Measurements from ENCODE around the gene PRDM15.

The PRDM15 gene

DNA sequence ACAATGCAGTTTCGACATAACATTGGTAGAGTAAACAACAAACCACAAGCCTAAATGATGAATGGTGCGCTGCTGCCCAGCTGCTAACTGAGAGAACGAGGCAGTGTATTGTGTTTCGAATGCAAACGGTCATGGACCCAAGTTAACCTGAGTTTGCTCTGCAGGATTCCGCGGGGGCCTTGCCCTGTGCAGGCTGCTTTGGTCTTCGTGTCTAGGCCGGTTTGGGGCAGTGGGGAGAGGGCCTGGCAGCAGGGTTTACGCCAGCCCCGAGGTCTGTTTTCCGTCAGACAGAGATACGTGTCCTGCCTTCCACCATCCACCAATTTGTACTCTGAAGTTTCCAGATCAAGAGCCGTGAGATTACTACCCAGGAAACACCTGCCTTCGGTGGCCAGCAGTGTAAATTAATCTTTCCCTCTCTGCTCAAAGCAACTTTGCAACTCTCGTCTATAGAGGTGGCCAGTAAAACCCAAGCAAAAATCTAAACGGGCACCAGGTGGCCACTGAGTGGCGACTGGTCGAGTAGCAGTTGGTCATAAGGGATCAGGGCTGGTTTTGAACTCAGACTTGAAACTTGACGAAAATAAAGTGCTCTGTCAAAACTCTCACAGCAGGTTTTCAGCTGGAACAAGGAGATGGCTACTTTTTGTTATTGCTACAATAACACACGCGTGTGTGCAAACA is 6.3 kb upstream of the PRDM15 start:
- no peak for DNase-seq

DNA sequence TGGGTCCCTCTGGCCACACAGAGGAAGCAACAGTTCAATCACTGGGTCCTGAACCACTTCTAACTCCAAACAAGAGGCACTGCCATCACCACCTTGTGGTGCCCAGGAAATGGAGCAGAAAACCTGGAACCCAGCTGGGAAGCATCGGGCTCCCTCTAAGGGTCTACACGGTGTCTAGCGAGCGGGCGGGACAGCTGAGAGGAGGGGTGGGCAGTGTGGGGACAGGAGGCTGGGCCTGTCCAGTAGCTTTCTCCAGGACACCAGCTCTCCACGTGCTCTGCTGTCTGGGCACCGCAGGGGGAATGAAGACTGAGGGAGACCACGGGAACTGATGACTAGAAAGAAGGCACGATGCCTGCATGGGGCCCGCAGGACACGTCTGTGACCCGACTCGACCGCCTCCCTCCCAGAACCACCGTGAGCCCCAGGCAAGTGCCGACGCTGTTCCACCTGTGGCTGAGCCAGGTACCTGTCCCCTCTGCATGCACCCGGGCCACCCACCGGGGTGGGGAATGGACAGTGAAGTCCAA is 5.4 kb upstream of the PRDM15 start:
- DNase-seq, result no peak

DNA sequence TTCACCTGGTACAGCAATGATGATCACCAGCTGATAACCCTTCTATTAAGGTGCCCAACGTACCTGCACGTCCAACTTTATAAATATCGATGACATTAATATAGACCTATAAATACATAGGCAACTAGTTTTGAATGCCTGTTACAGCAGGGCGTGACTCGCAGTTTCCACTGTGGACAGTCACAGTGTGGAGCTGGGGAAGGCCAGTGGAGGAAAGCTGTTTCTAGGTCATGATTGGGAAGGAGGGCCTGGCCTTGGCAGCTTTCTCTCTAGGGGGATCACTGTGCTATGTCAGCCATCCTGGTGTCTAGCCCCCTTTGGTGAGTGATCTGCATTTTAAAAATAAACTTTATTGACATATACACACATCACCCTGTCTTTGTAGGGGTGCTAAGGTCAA is 4.4 kb upstream of the PRDM15 start:
- no peak for DNase-seq

DNA sequence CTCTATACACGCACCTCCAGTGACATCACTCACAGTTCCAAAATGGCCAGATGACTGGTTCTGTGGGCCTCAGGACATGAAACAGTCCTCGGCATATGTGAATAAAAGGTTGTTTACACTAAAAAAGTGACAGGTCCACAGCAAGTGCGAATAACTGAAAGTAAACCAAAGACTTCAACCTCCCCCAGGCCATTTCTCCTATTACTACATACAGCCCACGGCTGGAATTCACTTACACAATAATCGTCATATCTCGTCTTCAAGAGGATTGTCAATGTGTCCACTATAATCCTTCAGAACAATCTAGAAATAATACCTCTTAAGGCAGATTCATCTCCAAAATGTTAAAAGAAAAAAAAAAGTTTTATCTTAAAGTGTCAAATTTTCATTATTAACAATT is 1.9 kb upstream of the PRDM15 start:
- DNase-seq, result no peak

- DNase-seq, result no peak
Observed at GRCh38 chr21:41880153-41880552, 1.0 kb upstream of the PRDM15 start.

- DNase-seq, result peak; percentile 75
Observed at GRCh38 chr21:41878831-41879189, 334 bp downstream of the PRDM15 start.

- peak; percentile 30 for DNase-seq
Observed at GRCh38 chr21:41877901-41878830, 978 bp downstream of the PRDM15 start.

DNA sequence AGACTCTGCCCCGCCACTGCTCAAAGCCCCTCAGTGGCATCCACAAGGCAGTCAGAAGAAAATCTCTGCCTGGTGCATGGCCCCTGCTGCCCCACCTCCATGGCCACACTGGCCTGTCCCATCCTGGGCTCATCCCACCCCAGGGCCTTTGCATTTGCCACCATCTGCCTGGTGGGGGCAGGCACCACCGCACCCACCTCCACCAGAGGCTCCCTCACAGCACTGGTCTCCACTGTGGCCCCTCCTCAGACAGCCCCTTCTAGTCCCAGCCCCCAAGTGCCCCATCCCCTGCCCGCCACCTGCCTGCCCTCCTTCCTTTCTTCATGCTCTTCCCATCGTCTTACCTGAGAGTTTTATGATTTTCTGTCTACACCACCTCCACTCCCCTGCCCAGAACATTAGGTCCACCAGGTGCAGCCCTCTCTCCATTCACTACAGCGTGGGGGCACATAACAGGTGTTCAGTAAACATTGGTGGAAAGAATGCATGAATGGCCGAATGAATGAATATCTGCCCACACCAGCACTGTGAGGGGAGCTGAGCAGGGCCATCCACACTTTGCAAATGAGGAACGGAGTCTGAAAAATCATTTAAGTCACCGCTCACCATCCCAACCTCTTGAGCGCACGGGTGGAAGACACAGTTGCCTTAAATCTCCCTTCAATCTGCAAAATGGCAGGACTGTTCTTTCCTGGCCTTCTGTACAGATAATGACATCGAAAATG is 2.1 kb downstream of the PRDM15 start:
- no peak for DNase-seq

DNA sequence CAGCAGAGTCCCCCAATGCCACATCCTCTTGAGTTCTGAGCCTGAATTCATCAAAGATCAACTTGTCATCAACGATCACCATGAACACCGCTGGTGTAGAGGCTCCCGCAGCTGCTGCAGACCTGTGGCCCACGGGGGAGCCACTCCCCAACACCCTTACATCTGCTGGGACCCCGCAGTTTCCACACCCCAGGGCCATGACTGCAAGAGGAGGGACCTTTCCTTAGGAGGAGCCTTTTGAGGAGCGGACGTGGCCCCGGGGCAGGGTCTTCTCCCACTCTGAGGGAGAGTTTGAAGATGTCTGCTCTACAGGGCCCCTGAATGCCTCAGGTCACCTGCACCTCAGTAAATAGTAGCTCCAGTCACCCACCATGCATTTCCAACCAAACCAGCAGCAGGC is 2.7 kb downstream of the PRDM15 start:
- no peak for DNase-seq

DNA sequence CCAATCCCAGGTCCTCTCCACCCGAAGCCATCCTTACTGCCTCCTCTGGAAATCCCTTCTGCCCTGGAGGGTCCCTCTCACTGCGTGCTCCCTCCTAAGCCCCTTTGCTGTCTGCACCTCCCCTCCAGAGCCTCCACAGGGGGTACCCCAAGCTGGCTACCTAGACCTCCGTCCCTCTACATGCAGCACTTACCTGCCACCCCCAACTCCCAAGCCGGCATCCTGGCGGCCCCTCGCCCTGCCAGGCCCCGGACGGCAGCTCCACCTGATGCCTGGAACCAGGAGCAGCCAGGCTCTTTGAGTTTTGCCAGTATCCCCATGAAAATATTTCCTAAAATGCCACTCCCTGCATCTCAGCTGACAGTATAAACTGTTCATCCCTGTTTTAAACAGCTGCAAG is 4.1 kb downstream of the PRDM15 start:
- DNase-seq, result no peak

DNA sequence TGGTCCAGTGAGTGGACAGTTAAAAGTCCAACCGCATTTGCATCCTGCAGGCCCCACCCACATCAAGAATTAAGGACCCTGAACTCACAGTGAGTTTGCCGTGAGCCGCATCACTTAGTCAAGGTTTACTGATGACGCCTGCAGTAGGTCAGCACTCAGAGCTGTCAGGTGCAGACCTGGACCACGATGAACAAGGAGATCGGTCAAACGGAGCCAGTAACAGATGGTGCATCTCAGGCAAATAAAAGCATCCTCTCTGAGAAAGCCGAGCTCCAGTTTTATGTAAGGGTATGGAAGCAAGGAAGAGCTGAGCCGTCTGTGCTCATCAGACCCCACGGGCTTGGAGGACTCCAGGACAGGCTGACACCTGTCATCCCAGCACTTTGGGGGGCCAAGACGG is 4.5 kb downstream of the PRDM15 start:
- no peak for DNase-seq

DNA sequence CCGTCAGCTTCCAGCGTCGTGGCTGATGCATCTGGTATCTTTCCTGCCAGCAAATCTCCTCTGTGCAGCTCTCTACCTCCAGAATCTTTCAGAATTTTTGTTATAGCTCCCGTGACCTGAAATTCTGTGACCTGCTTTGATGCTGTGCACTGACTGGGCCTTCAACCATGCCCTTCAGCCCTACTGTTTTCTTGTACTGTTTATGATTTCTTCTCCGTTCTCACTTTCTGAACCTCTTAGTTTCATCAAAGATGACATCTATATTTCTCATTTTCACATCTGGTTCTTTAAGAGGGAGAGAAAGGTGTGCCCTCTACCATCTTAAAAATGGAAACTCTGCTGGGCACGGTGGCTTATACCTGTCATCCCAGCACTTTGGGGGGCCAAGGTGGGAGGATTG is 5.7 kb downstream of the PRDM15 start:
- no peak for DNase-seq

GRCh38 chr21:41873005-41873404 is 6.1 kb downstream of the PRDM15 start:
- no peak for DNase-seq

DNA sequence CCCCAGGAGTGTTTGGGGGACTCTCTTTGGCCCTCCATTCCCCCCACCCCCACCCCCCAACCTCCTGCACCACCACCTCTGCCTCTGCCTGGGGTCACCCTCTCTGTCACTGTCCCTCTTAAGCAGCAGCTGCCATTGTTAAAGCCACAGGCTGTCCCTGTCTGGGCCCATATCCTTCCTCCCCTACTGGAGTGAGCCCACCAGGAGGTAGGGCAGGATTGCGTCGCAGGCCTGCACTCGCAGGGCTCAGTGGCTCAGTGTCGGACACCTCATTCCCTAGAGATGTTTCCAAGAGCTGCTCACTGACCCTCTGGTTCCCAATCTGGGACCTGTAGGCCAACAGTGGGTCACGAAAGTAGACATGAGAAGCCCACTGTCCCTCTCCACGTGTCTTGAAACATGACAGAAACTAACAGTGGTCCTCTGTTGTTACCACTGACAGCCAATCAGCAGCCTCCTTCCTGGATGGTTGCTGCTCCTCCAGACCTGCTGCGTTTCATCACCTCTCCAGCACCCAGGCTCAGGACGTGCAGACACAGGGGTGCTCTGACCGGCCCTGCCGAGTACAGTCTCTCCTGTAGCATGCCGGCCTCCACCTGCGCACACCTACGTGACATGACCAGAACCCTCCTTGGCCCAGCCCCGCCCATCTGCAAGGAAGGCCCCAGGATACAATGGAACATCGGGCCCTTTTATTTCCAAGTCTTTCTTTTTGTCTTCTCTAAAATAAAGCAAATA is 7.7 kb downstream of the PRDM15 start:
- DNase-seq, result no peak

DNA sequence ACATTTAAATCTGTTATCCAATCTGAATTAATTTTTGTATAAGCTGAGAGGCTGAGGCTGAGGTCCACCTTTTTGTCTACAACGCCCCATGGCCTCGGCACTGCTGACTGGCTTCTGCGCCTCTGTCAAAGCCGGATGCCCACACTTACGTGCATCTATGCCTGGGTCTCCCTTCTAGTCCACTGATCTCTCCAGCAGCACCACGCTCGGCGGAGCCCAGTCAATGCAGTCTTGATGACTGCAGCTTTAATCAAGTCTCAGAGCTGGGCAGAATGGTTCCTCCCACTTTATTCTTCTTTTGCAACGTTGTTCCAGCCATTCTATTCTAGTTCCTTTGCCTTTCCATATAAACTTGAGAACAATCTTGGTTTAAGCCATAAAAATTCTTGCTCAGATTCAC is 9.4 kb downstream of the PRDM15 start:
- no peak for DNase-seq

GRCh38 chr21:41868062-41868710 is 11.0 kb downstream of the PRDM15 start:
- DNase-seq, result no peak

- no peak for DNase-seq
Observed at GRCh38 chr21:41867313-41867712, 11.8 kb downstream of the PRDM15 start.

DNA sequence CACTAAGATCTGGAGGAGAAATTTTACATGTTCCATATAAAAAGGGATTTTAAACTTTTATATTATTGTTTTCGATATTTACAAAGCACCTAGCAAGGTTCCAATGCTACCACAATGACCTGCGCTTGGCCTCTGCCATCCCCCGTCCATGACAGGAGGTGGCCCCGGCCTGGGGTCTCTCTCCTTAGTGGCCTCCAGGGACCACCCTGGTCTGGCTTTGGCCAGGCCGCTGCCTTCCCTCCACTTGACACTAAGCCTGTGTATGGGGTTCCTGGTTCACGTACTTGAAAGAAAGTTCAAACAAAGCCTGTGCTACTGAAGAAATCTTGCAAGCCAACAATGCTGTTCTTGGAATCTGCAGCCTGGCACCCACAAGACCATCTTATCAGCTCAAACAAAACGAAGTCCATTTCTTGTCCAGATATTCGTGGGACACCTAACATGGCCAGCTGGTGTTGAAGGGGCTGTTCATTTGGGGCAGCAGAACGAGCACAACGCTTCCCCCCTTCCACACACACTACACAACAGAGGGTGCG is 12.8 kb downstream of the PRDM15 start:
- no peak for DNase-seq

DNA sequence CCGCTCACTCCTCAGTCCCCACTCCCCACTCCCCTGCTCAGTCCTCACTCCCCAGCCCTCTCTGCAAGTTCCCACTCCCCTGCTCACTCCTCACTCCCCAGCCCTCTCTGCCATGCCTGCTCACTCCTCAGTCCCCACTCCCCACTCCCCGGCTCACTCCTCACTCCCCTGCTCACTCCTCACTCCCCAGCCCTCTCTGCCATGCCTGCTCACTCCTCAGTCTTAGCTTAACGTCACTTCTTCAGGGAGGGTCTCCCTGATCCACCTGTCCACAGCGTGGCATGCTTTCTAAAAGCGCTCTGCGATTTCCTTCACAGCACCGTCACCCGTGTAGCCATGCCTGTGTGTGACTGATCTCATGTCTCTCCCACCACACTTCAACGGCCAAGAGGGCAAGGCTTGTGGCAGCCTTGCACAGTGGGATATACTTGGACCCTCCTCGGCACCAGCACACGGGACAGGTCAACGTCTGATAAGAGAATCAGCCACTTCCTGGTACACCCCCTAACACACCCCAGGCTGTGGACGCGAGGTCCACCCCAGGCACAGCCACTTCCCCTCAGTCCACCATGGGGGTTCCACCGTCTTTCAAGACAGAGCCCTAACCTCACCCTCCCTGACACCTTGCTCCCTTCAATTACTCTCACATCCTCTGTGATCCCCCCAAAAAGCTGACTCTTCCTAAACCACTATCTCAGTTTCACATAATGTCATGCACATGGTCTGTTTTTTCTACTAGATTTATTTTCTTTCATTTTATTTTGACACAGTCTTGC is 14.0 kb downstream of the PRDM15 start:
- no peak for DNase-seq

GRCh38 chr21:41864311-41865001 is 14.7 kb downstream of the PRDM15 start:
- no peak for DNase-seq

- no peak for DNase-seq
Observed at GRCh38 chr21:41863439-41863740, 15.8 kb downstream of the PRDM15 start.
